ENCODE results near the gene NDUFV1. TPM values are rescaled to one million over a fixed set of nuclear protein-coding genes. Genes with fewer than 3 reads are reported as not detected.
"Not testable (repeated sequence)": the region's sequence is repeated elsewhere in the genome, so short reads cannot be mapped to it uniquely, and the experiment has no call there.

Gene NDUFV1
- total RNA-seq, 2 experiments from 2014 or later: 250 to 258 TPM

DNA sequence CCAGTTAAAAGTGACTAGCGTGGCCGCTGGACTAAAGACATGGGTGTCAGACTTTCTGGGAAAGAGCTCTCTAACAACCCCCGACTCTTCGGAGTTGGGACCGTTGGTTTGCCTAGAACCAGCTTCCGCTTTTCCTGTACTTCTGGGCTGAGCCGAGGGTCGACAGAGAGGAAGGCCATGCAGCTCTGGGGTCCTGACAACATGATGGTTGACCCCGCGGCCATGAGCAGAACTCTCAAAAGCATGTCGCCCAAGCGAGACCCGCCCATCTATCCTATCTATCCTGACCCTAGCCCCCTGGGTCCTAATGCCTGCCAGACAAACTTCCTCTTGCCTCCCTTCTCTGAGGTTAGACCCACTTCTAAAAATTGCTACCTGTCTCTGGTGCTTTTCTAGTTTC lies 13.9 kb downstream of the NDUFV1 start:
- H3K4me3 Mint-ChIP-seq; H3K27me3 Mint-ChIP-seq (ENCODE audit: low read depth); POLR2A ChIA-PET; H3K9me3 Mint-ChIP-seq (ENCODE audit: insufficient read depth); H3K27ac Mint-ChIP-seq; ATAC-seq; H3K36me3 Mint-ChIP-seq (ENCODE audit: low read depth); DNase-seq: not testable (repeated sequence)
- peaks cover 14% of the 10 kb centered on the region for H3K4me1 Mint-ChIP-seq (ENCODE audit: low read depth)
- CTCF ChIA-PET: interaction anchor here (1.9 kb wide), 1 partner anchor 9 kb away, joined by 9 read pairs; the partner anchor contains the start of gene NUDT8

GRCh38 chr11:67621928-67622327 lies 15.2 kb downstream of the NDUFV1 start:
- H3K36me3 Mint-ChIP-seq (ENCODE audit: low read depth); H3K27me3 Mint-ChIP-seq (ENCODE audit: low read depth); H3K4me1 Mint-ChIP-seq (ENCODE audit: low read depth); POLR2A ChIA-PET; H3K27ac Mint-ChIP-seq; H3K9me3 Mint-ChIP-seq (ENCODE audit: insufficient read depth); DNase-seq; CTCF ChIA-PET; H3K4me3 Mint-ChIP-seq; ATAC-seq: not testable (repeated sequence)

GRCh38 chr11:67622905-67623304 lies 16.2 kb downstream of the NDUFV1 start:
- H3K27me3 Mint-ChIP-seq (ENCODE audit: low read depth); H3K4me3 Mint-ChIP-seq; DNase-seq; H3K4me1 Mint-ChIP-seq (ENCODE audit: low read depth); H3K27ac Mint-ChIP-seq; H3K9me3 Mint-ChIP-seq (ENCODE audit: insufficient read depth); H3K36me3 Mint-ChIP-seq (ENCODE audit: low read depth); ATAC-seq: not testable (repeated sequence)
- ChIA-PET POLR2A (interaction anchor here (0.6 kb wide), 2 partner anchors 9 to 238 kb away, joined by 3 read pairs; no protein-coding TSS in a partner anchor), CTCF (interaction anchor here (1.4 kb wide), 1 partner anchor 9 kb away, joined by 5 read pairs; no protein-coding TSS in a partner anchor)

- not testable (repeated sequence) for H3K4me3 Mint-ChIP-seq; H3K9me3 Mint-ChIP-seq (ENCODE audit: insufficient read depth); H3K27ac Mint-ChIP-seq; DNase-seq; H3K27me3 Mint-ChIP-seq (ENCODE audit: low read depth); H3K36me3 Mint-ChIP-seq (ENCODE audit: low read depth); ATAC-seq
- CTCF ChIA-PET: interaction anchor here (1.4 kb wide), 1 partner anchor 10 kb away, joined by 5 read pairs; no protein-coding TSS in a partner anchor
- POLR2A ChIA-PET: interaction anchor here (0.6 kb wide), 2 partner anchors 9 to 239 kb away, joined by 3 read pairs; no protein-coding TSS in a partner anchor
- peaks cover 15% of the 10 kb centered on the region for H3K4me1 Mint-ChIP-seq (ENCODE audit: low read depth)
Measured at GRCh38 chr11:67623795-67624194, 17.1 kb downstream of the NDUFV1 start.

DNA sequence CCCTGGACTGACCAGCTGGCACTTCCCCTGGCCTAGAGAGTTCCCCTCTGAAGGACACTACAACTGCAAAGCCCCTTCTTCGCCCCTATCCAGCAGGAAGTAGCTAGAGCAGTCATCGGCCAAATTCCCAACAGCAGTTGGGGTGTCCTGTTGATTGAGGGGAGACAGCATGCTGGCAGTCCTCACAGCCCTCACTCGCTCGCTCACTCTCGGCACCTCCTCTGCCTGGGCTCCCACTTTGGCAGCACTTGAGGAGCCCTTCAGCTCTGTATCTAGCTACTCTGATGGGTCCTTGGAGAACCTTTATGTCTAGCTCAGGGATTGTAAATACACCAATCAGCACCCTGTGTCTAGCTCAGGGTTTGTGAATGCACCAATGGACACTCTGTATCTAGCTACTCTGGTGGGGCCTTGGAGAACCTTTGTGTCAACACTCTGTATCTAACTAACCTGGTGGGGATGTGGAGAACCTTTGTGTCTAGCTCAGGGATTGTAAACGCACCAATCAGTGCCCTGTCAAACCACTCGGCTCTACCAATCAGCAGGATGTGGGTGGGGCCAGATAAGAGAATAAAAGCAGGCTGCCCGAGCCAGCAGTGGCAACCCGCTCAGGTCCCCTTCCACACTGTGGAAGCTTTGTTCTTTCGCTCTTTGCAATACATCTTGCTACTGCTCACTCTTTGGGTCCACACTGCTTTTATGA lies 19.5 kb downstream of the NDUFV1 start:
- CTCF ChIA-PET: interaction anchor here (1.0 to 7.0 kb wide), 2 partner anchors 11 to 24 kb away, joined by 3 to 90 read pairs; partner anchors contain the start of gene ACY3
- not testable (repeated sequence) for H3K4me3 Mint-ChIP-seq; H3K36me3 Mint-ChIP-seq (ENCODE audit: low read depth); DNase-seq; H3K27ac Mint-ChIP-seq; ATAC-seq; H3K27me3 Mint-ChIP-seq (ENCODE audit: low read depth); H3K9me3 Mint-ChIP-seq (ENCODE audit: insufficient read depth)
- POLR2A ChIA-PET: interaction anchor here (0.6 to 2.7 kb wide), 2 partner anchors 12 to 1798 kb away, joined by 3 to 10 read pairs; no protein-coding TSS in a partner anchor
- H3K4me1 Mint-ChIP-seq (ENCODE audit: low read depth): peaks cover 24% of the 10 kb centered on the region

- H3K36me3 Mint-ChIP-seq (ENCODE audit: low read depth): no peaks in the 10 kb centered on the region
- CTCF ChIA-PET: interaction anchor here (1.0 to 7.0 kb wide), 3 partner anchors 12 to 31 kb away, joined by 3 to 90 read pairs (median 63); partner anchors contain the start of gene ACY3
- no peak overlapping the region for H3K27ac Mint-ChIP-seq
- no peak for DNase-seq
- H3K9me3 Mint-ChIP-seq (ENCODE audit: insufficient read depth): no peaks in the 10 kb centered on the region
- no peak overlapping the region for H3K4me3 Mint-ChIP-seq
- POLR2A ChIA-PET: interaction anchor here (2.7 kb wide), 1 partner anchor 13 kb away, joined by 10 read pairs; no protein-coding TSS in a partner anchor
- ATAC-seq: no peak
- no peaks in the 10 kb centered on the region for H3K27me3 Mint-ChIP-seq (ENCODE audit: low read depth)
- H3K4me1 Mint-ChIP-seq (ENCODE audit: low read depth): peaks cover 25% of the 10 kb centered on the region
Measured at GRCh38 chr11:67626970-67627369, 20.2 kb downstream of the NDUFV1 start.

DNA sequence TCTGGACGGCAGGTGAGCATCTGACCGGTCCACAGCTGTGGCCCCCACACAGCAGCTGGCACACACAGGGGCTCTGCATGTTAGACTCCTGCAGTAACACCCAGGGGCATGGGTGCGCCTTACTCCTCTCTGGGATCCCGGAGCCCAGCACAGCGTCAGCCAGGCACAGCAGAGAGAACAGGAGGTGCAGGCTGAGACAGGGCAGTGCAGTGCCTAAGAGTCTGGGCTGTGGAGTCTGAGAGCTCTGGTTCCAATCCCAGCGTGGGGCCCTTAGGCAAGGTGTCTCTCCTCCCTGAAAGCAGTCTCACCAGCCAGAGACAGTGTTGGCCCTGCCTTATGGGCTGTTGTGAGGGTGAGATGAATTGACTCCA lies 20.7 kb downstream of the NDUFV1 start:
- ATAC-seq (no peak), DNase-seq (no peak)
- Mint-ChIP-seq H3K4me3 (no peak overlapping the region), H3K27ac (peak overlapping the region; percentile 46), H3K9me3 (ENCODE audit: insufficient read depth) (no peaks in the 10 kb centered on the region), H3K4me1 (ENCODE audit: low read depth) (peaks cover 25% of the 10 kb centered on the region), H3K36me3 (ENCODE audit: low read depth) (no peaks in the 10 kb centered on the region), H3K27me3 (ENCODE audit: low read depth) (no peaks in the 10 kb centered on the region)
- ChIA-PET POLR2A (interaction anchor here (2.7 kb wide), 1 partner anchor 13 kb away, joined by 10 read pairs; no protein-coding TSS in a partner anchor), CTCF (interaction anchor here (1.0 to 7.0 kb wide), 3 partner anchors 12 to 64 kb away, joined by 4 to 90 read pairs (median 63); no protein-coding TSS in a partner anchor)

GRCh38 chr11:67627812-67628624 lies 21.3 kb downstream of the NDUFV1 start:
- H3K4me3 Mint-ChIP-seq: peak overlapping the region; percentile 22

GRCh38 chr11:67628710-67629385 lies 22.1 kb downstream of the NDUFV1 start:
- no peaks in the 10 kb centered on the region for H3K9me3 Mint-ChIP-seq (ENCODE audit: insufficient read depth)
- DNase-seq (no peak), ATAC-seq (no peak)
- no peaks in the 10 kb centered on the region for H3K36me3 Mint-ChIP-seq (ENCODE audit: low read depth)
- peak overlapping the region; percentile 94 for H3K27ac Mint-ChIP-seq
- ChIA-PET POLR2A (interaction anchor here (0.6 to 2.1 kb wide), 10 partner anchors 9 to 392 kb away, joined by 3 to 7 read pairs (median 4); no protein-coding TSS in a partner anchor), CTCF (interaction anchor here (1.2 to 7.0 kb wide), 19 partner anchors 9 to 538 kb away, joined by 3 to 111 read pairs (median 11); partner anchors contain the start of genes ACY3, PTPRCAP and TBX10)
- no peaks in the 10 kb centered on the region for H3K27me3 Mint-ChIP-seq (ENCODE audit: low read depth)
- peaks cover 25% of the 10 kb centered on the region for H3K4me1 Mint-ChIP-seq (ENCODE audit: low read depth)
- H3K4me3 Mint-ChIP-seq: peak overlapping the region; percentile 64

More at GRCh38 chr11:67627812-67628624, 21.3 kb downstream of the NDUFV1 start:
- Mint-ChIP-seq H3K36me3 (ENCODE audit: low read depth) (no peaks in the 10 kb centered on the region), H3K9me3 (ENCODE audit: insufficient read depth) (no peaks in the 10 kb centered on the region), H3K27me3 (ENCODE audit: low read depth) (no peaks in the 10 kb centered on the region), H3K4me1 (ENCODE audit: low read depth) (peaks cover 25% of the 10 kb centered on the region), H3K27ac (peak overlapping the region; percentile 94)
- no peak for DNase-seq
- POLR2A ChIA-PET: interaction anchor here (0.7 to 2.7 kb wide), 4 partner anchors 12 to 345 kb away, joined by 3 to 10 read pairs (median 6); no protein-coding TSS in a partner anchor
- ATAC-seq: no peak
- CTCF ChIA-PET: interaction anchor here (1.0 to 7.0 kb wide), 10 partner anchors 8 to 100 kb away, joined by 3 to 111 read pairs (median 20); partner anchors contain the start of genes ACY3 and TBX10

DNA sequence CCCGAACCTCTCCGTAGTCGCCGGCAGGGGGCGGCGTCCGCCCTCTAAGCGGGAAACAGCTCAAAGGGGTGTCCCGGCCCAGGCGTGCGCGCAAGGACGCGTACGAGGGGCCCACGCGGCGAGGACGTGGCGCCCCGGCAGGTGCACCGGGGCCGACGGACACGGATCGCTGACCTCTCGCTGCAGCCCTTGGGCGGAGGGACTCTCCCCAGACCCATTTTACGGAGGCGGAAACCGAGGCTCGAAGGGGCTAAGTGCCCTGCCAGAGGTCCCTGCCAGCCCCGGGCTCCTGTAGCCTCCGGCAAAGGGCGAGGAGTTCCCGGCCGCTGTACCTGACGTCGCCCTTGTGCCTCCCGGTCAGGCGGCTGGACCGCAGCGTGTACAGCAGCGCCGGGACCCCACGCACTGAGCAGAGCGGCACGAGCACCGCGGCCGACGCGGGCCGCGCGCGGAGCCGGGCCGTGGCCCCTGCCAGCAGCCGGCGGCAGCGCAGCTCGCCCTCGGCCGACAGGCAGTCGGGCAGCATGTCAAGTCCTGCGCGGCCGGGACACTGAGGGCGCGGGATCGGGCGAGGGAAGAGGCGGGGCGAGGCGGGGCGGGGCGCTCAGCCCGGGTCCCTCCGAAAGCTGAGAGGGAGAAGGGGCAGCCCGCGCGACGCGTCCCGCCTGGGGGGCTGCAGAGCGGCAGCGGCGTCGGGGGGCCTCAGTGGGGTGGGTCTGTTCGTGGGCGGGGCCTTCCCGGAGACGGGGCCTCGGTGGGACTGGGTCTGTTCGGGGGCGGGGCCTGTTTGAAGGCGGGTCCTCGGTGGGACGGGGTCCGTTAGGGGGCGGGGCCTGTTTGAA lies 22.9 kb downstream of the NDUFV1 start, which contains the start of gene NUDT8:
NUDT8 (minus strand) TSS at position 552 of the 842 bp plus-strand sequence; CDS start at position 526, 26 bp downstream.
- ATAC-seq (peak; percentile 74), DNase-seq (peak; percentile 94)
- Mint-ChIP-seq H3K36me3 (ENCODE audit: low read depth) (no peaks in the 10 kb centered on the region), H3K4me1 (ENCODE audit: low read depth) (peaks cover 25% of the 10 kb centered on the region), H3K9me3 (ENCODE audit: insufficient read depth) (no peaks in the 10 kb centered on the region), H3K4me3 (peak within 1 kb of the TSS; percentile 81), H3K27me3 (ENCODE audit: low read depth) (no peaks in the 10 kb centered on the region), H3K27ac (peak within 1 kb of the TSS; percentile 94)
- POLR2A ChIA-PET: interaction anchor here (0.6 to 2.1 kb wide), 11 partner anchors 10 to 392 kb away, joined by 3 to 12 read pairs (median 4); no protein-coding TSS in a partner anchor
- CTCF ChIA-PET: interaction anchor here (0.6 to 7.0 kb wide), 31 partner anchors 10 to 624 kb away, joined by 3 to 111 read pairs (median 4); partner anchors contain the start of genes ACY3, PPP1CA, PTPRCAP and TBX10

All from activated CD8-positive, alpha-beta T cell treated with anti-CD3 and anti-CD28 coated beads, Interleukin-2, amount 10 ng/mL, durations not matched to agents 7 days and 5 days (primary cell).